ENCODE results near the gene KLHL25.

GRCh38 chr15:85763157-85763556, 31.6 kb downstream of the KLHL25 start:
- TF ChIP-seq, protein P1, sequence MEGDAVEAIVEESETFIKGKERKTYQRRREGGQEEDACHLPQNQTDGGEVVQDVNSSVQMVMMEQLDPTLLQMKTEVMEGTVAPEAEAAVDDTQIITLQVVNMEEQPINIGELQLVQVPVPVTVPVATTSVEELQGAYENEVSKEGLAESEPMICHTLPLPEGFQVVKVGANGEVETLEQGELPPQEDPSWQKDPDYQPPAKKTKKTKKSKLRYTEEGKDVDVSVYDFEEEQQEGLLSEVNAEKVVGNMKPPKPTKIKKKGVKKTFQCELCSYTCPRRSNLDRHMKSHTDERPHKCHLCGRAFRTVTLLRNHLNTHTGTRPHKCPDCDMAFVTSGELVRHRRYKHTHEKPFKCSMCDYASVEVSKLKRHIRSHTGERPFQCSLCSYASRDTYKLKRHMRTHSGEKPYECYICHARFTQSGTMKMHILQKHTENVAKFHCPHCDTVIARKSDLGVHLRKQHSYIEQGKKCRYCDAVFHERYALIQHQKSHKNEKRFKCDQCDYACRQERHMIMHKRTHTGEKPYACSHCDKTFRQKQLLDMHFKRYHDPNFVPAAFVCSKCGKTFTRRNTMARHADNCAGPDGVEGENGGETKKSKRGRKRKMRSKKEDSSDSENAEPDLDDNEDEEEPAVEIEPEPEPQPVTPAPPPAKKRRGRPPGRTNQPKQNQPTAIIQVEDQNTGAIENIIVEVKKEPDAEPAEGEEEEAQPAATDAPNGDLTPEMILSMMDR (IDR thresholded peaks at IDR 0.05; ENCODE audit: low read depth, low read length, poor library complexity, severe bottlenecking), result no peak
- no peak for TF ChIP-seq EZH2phosphoT487 (IDR thresholded peaks at IDR 0.05; ENCODE audit: borderline replicate concordance, low read length)

Data from DOHH2 (cell line).